ENCODE data around the gene PAX8.
"Not testable (repeated sequence)": the region's sequence is repeated elsewhere in the genome, so short reads cannot be mapped to it uniquely, and the experiment has no call there.

PAX8 gene

GRCh38 chr2:113288117-113288673, 9.5 kb upstream of the PAX8 start:
- not testable (repeated sequence) for DNase-seq

GRCh38 chr2:113285816-113286215, 7.1 kb upstream of the PAX8 start:
- DNase-seq = no peak

- not testable (repeated sequence) for DNase-seq
Observed at GRCh38 chr2:113284999-113285398, 6.3 kb upstream of the PAX8 start.

- DNase-seq = no peak
Observed at GRCh38 chr2:113284476-113284875, 5.8 kb upstream of the PAX8 start.

GRCh38 chr2:113283704-113284284, 5.1 kb upstream of the PAX8 start:
- DNase-seq = no peak

- DNase-seq = no peak
Observed at GRCh38 chr2:113282747-113283533, 4.2 kb upstream of the PAX8 start.

- DNase-seq = no peak
Observed at GRCh38 chr2:113281910-113282746, 3.4 kb upstream of the PAX8 start.

GRCh38 chr2:113278073-113278741, 514 bp downstream of the PAX8 start:
- no peak for DNase-seq

- DNase-seq = no peak
Observed at GRCh38 chr2:113277474-113278072, 1.1 kb downstream of the PAX8 start.

- no peak for DNase-seq
Observed at GRCh38 chr2:113276761-113277425, 1.8 kb downstream of the PAX8 start.

- no peak for DNase-seq
Observed at GRCh38 chr2:113276216-113276760, 2.4 kb downstream of the PAX8 start.

GRCh38 chr2:113275556-113276215, 3.0 kb downstream of the PAX8 start:
- DNase-seq = no peak

GRCh38 chr2:113274432-113274831, 4.3 kb downstream of the PAX8 start:
- DNase-seq = no peak

- no peak for DNase-seq
Observed at GRCh38 chr2:113273981-113274380, 4.7 kb downstream of the PAX8 start.

GRCh38 chr2:113273027-113273551, 5.6 kb downstream of the PAX8 start:
- DNase-seq = peak; percentile 9

GRCh38 chr2:113272477-113272876, 6.2 kb downstream of the PAX8 start:
- no peak for DNase-seq

GRCh38 chr2:113268621-113269360, 9.9 kb downstream of the PAX8 start:
- DNase-seq = no peak

GRCh38 chr2:113266431-113266830, 12.3 kb downstream of the PAX8 start:
- DNase-seq = no peak

- DNase-seq = no peak
Observed at GRCh38 chr2:113264713-113265403, 13.9 kb downstream of the PAX8 start.
